Suprapubic skin (tissue), 3 donors: ENCODE results near the gene GPR132.

Experiments used
- CTCF ChIP-seq, 2 donors: fragments of 200-600 bp in 1 of 2; fragments of 450-650 bp in 1 of 2; sonication (generic) in 1 of 2; IDR thresholded peaks; one replicate each; pipeline ENCODE4 v1.5.1; 2016 to 2019; ENCODE audit warnings: antibody characterized with exemption in 2 of 2, mild to moderate bottlenecking in 1 of 2, moderate library complexity in 1 of 2
- EP300 ChIP-seq: sonication (generic); formaldehyde crosslinking; IDR thresholded peaks from one replicate; pipeline ENCODE4 v1.6.1; 2017; ENCODE audit warnings: antibody characterized with exemption

GRCh38 chr14:105050551-105050897 is 14.7 kb downstream of the GPR132 start:
- TF ChIP-seq CTCF (IDR thresholded peaks at IDR 0.05): no peak
- no peak for TF ChIP-seq EP300
